ENCODE data around the gene BICRAL. TPM values are rescaled to one million over a fixed set of nuclear protein-coding genes. Genes with fewer than 3 reads are reported as not detected.

Gene BICRAL
- total and polyA plus RNA-seq, 2 of the 4 experiments (the other 2 are of a cell fraction): 4.0 to 6.1 TPM

DNA sequence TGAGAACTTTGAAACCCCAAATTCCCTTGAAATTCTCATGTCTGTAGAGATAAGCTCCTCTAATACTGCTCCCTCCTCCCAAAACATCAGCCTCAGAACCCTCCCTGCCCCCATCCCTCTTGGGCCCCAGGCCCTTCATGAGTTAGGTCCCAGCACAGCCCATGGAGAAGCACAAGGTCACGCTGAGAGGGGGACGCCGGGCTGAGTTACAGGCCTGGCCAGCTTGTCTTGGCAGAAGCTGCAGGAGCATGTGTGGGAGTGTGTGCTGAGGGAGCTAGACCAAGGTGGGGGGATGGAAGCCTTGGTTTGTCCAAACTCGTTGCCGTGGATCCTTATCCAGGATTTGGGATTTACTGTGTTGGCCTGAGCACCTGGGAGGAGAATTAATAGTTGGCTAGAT lies 125.5 kb downstream of the BICRAL start:
- H4K5ac ChIP-seq (ENCODE audit: low read depth, low read length): no peak overlapping the region

More for the DNA sequence above, 125.5 kb downstream of the BICRAL start:
- H2AK5ac ChIP-seq (ENCODE audit: low read depth, low read length): no peak overlapping the region
- H3K79me1 ChIP-seq (ENCODE audit: low read depth in 1 of 2, low read length in 2 of 2): no peaks in the 10 kb centered on the region
- no CpG with 5 or more reads among the region's 5 CpGs for WGBS, 2 experiments (ENCODE audit: extremely low coverage in 2 of 2, insufficient read length in 1 of 2)
- no peak overlapping the region for H3K4ac ChIP-seq (ENCODE audit: low read depth, low read length)
- no peak for DNase-seq
- H2BK120ac ChIP-seq (ENCODE audit: low read depth, low read length): no peak overlapping the region
- no peak overlapping the region for H3K56ac ChIP-seq (ENCODE audit: extremely low read depth, insufficient read depth, low read length)
- no peaks in the 10 kb centered on the region for H4K20me1 ChIP-seq (ENCODE audit: insufficient read depth, low read length)
- H3K9me3 ChIP-seq (ENCODE audit: control insufficient read depth, insufficient read depth, low read length): no peaks in the 10 kb centered on the region
- H3K4me3 ChIP-seq (ENCODE audit: insufficient read depth, low read depth, low read length): no peak overlapping the region
- CTCF ChIA-PET: no interaction called here
- ATAC-seq (ENCODE audit: low read depth): no peak
- no peak overlapping the region for H2AFZ ChIP-seq (replicated peaks; ENCODE audit: low read length, poor library complexity)
- H2BK15ac ChIP-seq (ENCODE audit: low read depth, low read length): no peak overlapping the region
- no peak overlapping the region for H2AK9ac ChIP-seq (replicated peaks; ENCODE audit: low read depth, low read length, poor library complexity)
- no peak overlapping the region for H4K8ac ChIP-seq (ENCODE audit: low read depth in 2 of 2, low read length in 2 of 2)
- H3K36me3 ChIP-seq (ENCODE audit: control insufficient read depth, insufficient read depth, low read length): no peaks in the 10 kb centered on the region
- intact Hi-C loops (cut with micrococcal nuclease) (loop anchor here (10.0 kb wide), 1 partner anchor 427 kb away; no protein-coding TSS in a partner anchor), dilution Hi-C loops (cut with HindIII; ENCODE audit: low sequenced_read_pairs, unreplicated experiment) (no loop called here), in situ Hi-C loops (cut with MboI; ENCODE audit: low sequenced_read_pairs) (loop anchor here (10.0 kb wide), 1 partner anchor 237 kb away; no protein-coding TSS in a partner anchor)
- H3K18ac ChIP-seq (ENCODE audit: low read depth, low read length): no peak overlapping the region
- POLR2A ChIA-PET (ENCODE audit: unreplicated experiment): no interaction called here
- H2BK5ac ChIP-seq (ENCODE audit: low read depth, low read length, poor library complexity, severe bottlenecking): no peak overlapping the region
- H3K27ac ChIP-seq (ENCODE audit: insufficient read depth, low read length): no peak overlapping the region
- no peak overlapping the region for H3K14ac ChIP-seq (replicated peaks; ENCODE audit: low read depth, low read length)
- H3K9ac ChIP-seq (ENCODE audit: low read depth, low read length): no peak overlapping the region
- no peaks in the 10 kb centered on the region for H3K9me1 ChIP-seq (ENCODE audit: insufficient read depth, low read length)
- H3K27me3 ChIP-seq (ENCODE audit: control insufficient read depth, insufficient read depth, low read length): 0 out of 2 replicates have a peak, but pooled peaks cover 2% of the 10 kb centered on the region
- H3K4me2 ChIP-seq (ENCODE audit: low read depth, low read length): no peak overlapping the region
- no peak overlapping the region for H2BK20ac ChIP-seq (ENCODE audit: low read depth, low read length)
- H3K23ac ChIP-seq (ENCODE audit: low read depth, low read length): no peak overlapping the region
- H4K91ac ChIP-seq (ENCODE audit: insufficient read depth, low read depth, low read length): no peak overlapping the region
- no TSS peak for BruUV-seq (replicated peaks)
- no peaks in the 10 kb centered on the region; the same call in 1 of the 2 replicates for H3K4me1 ChIP-seq (ENCODE audit: control insufficient read depth, insufficient read depth, low read length)
- TF ChIP-seq NFE2L2 (IDR thresholded peaks at IDR 0.05; ENCODE audit: low read depth, low read length) (no peak), POLR2A (IDR thresholded peaks at IDR 0.05; ENCODE audit: low read depth, low read length) (no peak), RCOR1 (IDR thresholded peaks at IDR 0.05; ENCODE audit: insufficient replicate concordance, low read length) (no peak), MAFK (IDR thresholded peaks at IDR 0.05; ENCODE audit: low read depth, low read length) (no peak), RFX5 (IDR thresholded peaks at IDR 0.05; ENCODE audit: low read depth, low read length) (no peak), RAD21 (IDR thresholded peaks at IDR 0.05; ENCODE audit: low read length) (no peak), MXI1 (IDR thresholded peaks at IDR 0.05; ENCODE audit: borderline replicate concordance, low read depth, low read length) (no peak), MAZ (IDR thresholded peaks at IDR 0.05; ENCODE audit: borderline replicate concordance, low read depth, low read length) (no peak), BHLHE40 (IDR thresholded peaks at IDR 0.05; ENCODE audit: low read depth, low read length) (no peak), CHD1 (IDR thresholded peaks at IDR 0.05; ENCODE audit: low read depth, low read length) (no peak), SMC3 (IDR thresholded peaks at IDR 0.05; ENCODE audit: low read depth, low read length) (no peak), FOS (IDR thresholded peaks at IDR 0.05; ENCODE audit: low read depth, low read length) (no peak)
- TF ChIP-seq, protein P1, sequence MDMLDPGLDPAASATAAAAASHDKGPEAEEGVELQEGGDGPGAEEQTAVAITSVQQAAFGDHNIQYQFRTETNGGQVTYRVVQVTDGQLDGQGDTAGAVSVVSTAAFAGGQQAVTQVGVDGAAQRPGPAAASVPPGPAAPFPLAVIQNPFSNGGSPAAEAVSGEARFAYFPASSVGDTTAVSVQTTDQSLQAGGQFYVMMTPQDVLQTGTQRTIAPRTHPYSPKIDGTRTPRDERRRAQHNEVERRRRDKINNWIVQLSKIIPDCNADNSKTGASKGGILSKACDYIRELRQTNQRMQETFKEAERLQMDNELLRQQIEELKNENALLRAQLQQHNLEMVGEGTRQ (IDR thresholded peaks at IDR 0.05; ENCODE audit: low read depth, low read length): no peak
- TF ChIP-seq, protein P2, sequence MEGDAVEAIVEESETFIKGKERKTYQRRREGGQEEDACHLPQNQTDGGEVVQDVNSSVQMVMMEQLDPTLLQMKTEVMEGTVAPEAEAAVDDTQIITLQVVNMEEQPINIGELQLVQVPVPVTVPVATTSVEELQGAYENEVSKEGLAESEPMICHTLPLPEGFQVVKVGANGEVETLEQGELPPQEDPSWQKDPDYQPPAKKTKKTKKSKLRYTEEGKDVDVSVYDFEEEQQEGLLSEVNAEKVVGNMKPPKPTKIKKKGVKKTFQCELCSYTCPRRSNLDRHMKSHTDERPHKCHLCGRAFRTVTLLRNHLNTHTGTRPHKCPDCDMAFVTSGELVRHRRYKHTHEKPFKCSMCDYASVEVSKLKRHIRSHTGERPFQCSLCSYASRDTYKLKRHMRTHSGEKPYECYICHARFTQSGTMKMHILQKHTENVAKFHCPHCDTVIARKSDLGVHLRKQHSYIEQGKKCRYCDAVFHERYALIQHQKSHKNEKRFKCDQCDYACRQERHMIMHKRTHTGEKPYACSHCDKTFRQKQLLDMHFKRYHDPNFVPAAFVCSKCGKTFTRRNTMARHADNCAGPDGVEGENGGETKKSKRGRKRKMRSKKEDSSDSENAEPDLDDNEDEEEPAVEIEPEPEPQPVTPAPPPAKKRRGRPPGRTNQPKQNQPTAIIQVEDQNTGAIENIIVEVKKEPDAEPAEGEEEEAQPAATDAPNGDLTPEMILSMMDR (conservative IDR thresholded peaks at IDR 0.05; ENCODE audit: low read depth, low read length): no peak
- TF ChIP-seq, protein P3, sequence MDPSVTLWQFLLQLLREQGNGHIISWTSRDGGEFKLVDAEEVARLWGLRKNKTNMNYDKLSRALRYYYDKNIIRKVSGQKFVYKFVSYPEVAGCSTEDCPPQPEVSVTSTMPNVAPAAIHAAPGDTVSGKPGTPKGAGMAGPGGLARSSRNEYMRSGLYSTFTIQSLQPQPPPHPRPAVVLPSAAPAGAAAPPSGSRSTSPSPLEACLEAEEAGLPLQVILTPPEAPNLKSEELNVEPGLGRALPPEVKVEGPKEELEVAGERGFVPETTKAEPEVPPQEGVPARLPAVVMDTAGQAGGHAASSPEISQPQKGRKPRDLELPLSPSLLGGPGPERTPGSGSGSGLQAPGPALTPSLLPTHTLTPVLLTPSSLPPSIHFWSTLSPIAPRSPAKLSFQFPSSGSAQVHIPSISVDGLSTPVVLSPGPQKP (IDR thresholded peaks at IDR 0.05; ENCODE audit: borderline replicate concordance, low read depth, low read length): no peak
